Kidney (tissue), 14 donors: ENCODE measurements around the gene MEF2A. TPM values are rescaled to one million over a fixed set of nuclear protein-coding genes. Genes with fewer than 3 reads are reported as not detected.

Experiments used
- DNase-seq, 5 donors: peaks; one replicate each; pipeline ENCODE4 v3.0.0-alpha.2; 2013 to 2020
- FAIRE-seq: peaks from 2 replicates; lab custom pipeline; 2012; peaks lifted over from hg19 to GRCh38; lab: Jason Lieb, UNC
- H3K27ac ChIP-seq, 2 donors: one replicate each; pipeline ENCODE4 v1.7.0; 2013; ENCODE audit warnings: low read depth in 2 of 2, low read length in 2 of 2, inconsistent platforms in 1 of 2
- H3K27me3 ChIP-seq: one replicate; pipeline ENCODE4 v1.7.1; 2013; ENCODE audit warnings: low read length, inconsistent platforms; ENCODE audit not compliant: control insufficient read depth, insufficient read depth
- H3K36me3 ChIP-seq, 3 donors: one replicate each; pipeline versions ENCODE4 v1.7.0 to v1.7.1; 2013; ENCODE audit warnings: low read length in 3 of 3, control low read depth in 1 of 3, inconsistent platforms in 1 of 3; ENCODE audit not compliant: insufficient read depth in 3 of 3, control insufficient read depth in 2 of 3
- H3K4me1 ChIP-seq, 3 donors: one replicate each; pipeline versions ENCODE4 v1.7.0 to v1.7.1; 2013; ENCODE audit warnings: low read length in 3 of 3, inconsistent platforms in 1 of 3, low read depth in 1 of 3; ENCODE audit not compliant: control insufficient read depth in 2 of 3, insufficient read depth in 2 of 3
- H3K4me3 ChIP-seq, 3 donors: one replicate each; pipeline versions ENCODE4 v1.7.0 to v1.8.1; 2013; ENCODE audit warnings: low read length in 3 of 3, control low read depth in 1 of 3, inconsistent platforms in 1 of 3
- H3K9ac ChIP-seq, 3 donors: one replicate each; pipeline versions ENCODE4 v1.7.0 to v1.7.1; 2013; ENCODE audit warnings: low read length in 3 of 3, control low read depth in 1 of 3, inconsistent platforms in 1 of 3
- H3K9me3 ChIP-seq, 3 donors: one replicate each; pipeline versions ENCODE4 v1.7.0 to v1.7.1; 2013; ENCODE audit warnings: low read length in 3 of 3, control low read depth in 1 of 3, inconsistent platforms in 1 of 3; ENCODE audit not compliant: control insufficient read depth in 2 of 3, insufficient read depth in 1 of 3
- CTCF ChIP-seq: IDR thresholded peaks from 3 replicates; pipeline ENCODE4 v1.5.1; 2012; ENCODE audit warnings: mild to moderate bottlenecking, moderate library complexity, borderline replicate concordance; ENCODE audit not compliant: insufficient read depth; ENCODE audit errors: extremely low read depth
- intact Hi-C: fragments of 100-400 bp; cut with DNase I; formaldehyde crosslinking; loops from one replicate; pipeline ENCODE4 v1.11.1; 2022
- polyA plus RNA-seq: library from polyadenylated mRNA; stranded (reverse); fragments of 350-450 nt; fragmentation: Illumina TruSeq; extraction: RNeasy Lipid Tissue Mini Kit (QIAGEN cat#74804); gene quantifications from one replicate; pipeline ENCODE4 v1.2.3, GENCODE V29; 2014; ENCODE audit warnings: low read depth, low replicate concordance; ENCODE audit not compliant: insufficient read depth
- total RNA-seq: library from RNA; stranded (reverse); fragmentation: NEBNext Ultra II Directional; extraction: Animal tissue kit (Norgen Biotek cat#: 25700); gene quantifications from one replicate; pipeline ENCODE4 v1.2.1, GENCODE V29; 2021
- donor health status: control.
- donor health status: control.
- donor health status: control.
- donor health status: control.
- donor health status: control.
- donor health status: DM: yes; HTN: yes; CAD: no.
- donor health status: Normal renal cell carcinoma (clear cell type).

The MEF2A gene
- total and polyA plus RNA-seq, 2 donors from 2014 or later, result 20.8 to 82.2 TPM

GRCh38 chr15:99590913-99591646 is 25.3 kb downstream of the MEF2A start:
- FAIRE-seq (no peak), DNase-seq (no peak)
- TF ChIP-seq CTCF, result no peak
- peaks cover 0 to 6% (median 0%) of the 10 kb centered on the region in 3 donors for H3K9me3 ChIP-seq
- no peak overlapping the region for H3K9ac ChIP-seq
- no peak overlapping the region for H3K4me3 ChIP-seq
- H3K36me3 ChIP-seq, result no peaks in the 10 kb centered on the region
- H3K27me3 ChIP-seq, result no peaks in the 10 kb centered on the region
- H3K27ac ChIP-seq, result no peak overlapping the region
- intact Hi-C loops, result no loop called here
- H3K4me1 ChIP-seq, result peaks cover 0 to 8% (median 6%) of the 10 kb centered on the region in 3 donors

- no peak for DNase-seq
- FAIRE-seq, result no peak
- intact Hi-C loops, result no loop called here
- Histone ChIP-seq H3K27me3 (no peaks in the 10 kb centered on the region), H3K9ac (no peak overlapping the region), H3K27ac (peak overlapping the region in 1 of 2 donors; percentile 19), H3K9me3 (no peaks in the 10 kb centered on the region), H3K36me3 (no peaks in the 10 kb centered on the region), H3K4me1 (peaks cover 0 to 8% (median 6%) of the 10 kb centered on the region in 3 donors), H3K4me3 (no peak overlapping the region)
- no peak for TF ChIP-seq CTCF
Measured at GRCh38 chr15:99592145-99592791, 26.5 kb downstream of the MEF2A start.

GRCh38 chr15:99593070-99593469 is 27.3 kb downstream of the MEF2A start:
- Histone ChIP-seq H3K9ac (no peak overlapping the region), H3K36me3 (no peaks in the 10 kb centered on the region), H3K4me3 (no peak overlapping the region), H3K27me3 (no peaks in the 10 kb centered on the region), H3K27ac (no peak overlapping the region), H3K9me3 (no peaks in the 10 kb centered on the region), H3K4me1 (peaks cover 0 to 8% (median 6%) of the 10 kb centered on the region in 3 donors)
- FAIRE-seq, result no peak
- DNase-seq, result no peak
- no peak for TF ChIP-seq CTCF
- intact Hi-C loops, result no loop called here
